Measurements from ENCODE around the gene RNF227. TPM values are rescaled to one million over a fixed set of nuclear protein-coding genes. Genes with fewer than 3 reads are reported as not detected.
A peak's percentile ranks its signal among the peaks of the same experiment; 100 is the strongest.
"Not testable (repeated sequence)": the region's sequence is repeated elsewhere in the genome, so short reads cannot be mapped to it uniquely, and the experiment has no call there.

The RNF227 gene
- total RNA-seq, 4 donors from 2014 or later, result under 0.01 to 9.8 (median 5.3) TPM

DNA sequence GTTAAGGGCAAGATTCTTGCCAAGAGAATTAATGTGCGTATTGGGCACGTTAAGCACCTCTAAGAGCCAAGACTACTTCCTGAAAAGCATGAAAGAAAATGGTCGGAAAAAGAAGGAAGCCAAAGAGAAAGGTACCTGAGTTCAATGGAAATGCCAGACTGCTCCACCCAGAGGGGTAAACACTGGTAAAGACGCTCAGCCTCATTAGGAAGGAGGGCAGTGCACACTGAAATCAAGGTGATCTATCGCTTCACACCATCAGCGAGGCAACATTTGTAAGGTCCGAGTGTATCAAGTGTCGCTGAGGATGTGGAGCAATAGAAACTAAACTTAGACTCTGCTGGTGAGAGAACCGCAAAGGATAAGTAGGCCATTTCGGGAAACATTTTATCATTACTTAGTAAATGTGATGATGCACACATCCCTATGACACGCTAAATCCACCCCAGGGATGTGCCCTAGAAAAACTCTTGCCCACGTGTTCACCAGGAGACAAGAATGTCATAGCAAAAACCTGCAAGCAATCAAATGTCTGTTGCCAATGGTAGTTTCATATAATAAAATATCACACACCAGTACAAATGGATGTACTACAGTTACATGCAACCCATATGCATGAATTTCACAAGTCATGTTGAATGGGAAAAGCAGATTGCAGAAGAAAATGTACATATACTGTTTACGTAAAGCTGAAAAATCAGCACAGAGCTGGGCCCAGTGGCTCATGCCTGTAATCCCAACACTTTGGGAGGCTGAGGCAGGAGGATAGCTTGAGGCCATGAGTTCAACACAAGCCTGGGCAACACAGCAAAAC is 39.5 kb upstream of the RNF227 start:
- Histone ChIP-seq H3K27ac (peak overlapping the region; percentile 72 to 77), H3K9me3 (no peaks in the 10 kb centered on the region), H3K4me1 (no peaks in the 10 kb centered on the region), H3K4me3 (no peak overlapping the region), H3K36me3 (no peaks in the 10 kb centered on the region), H3K27me3 (no peaks in the 10 kb centered on the region)
- intact Hi-C loops (cut with DNase I; ENCODE audit: low total_unique reads), result no loop called here
- DNase-seq, result no peak
- TF ChIP-seq, protein P1, sequence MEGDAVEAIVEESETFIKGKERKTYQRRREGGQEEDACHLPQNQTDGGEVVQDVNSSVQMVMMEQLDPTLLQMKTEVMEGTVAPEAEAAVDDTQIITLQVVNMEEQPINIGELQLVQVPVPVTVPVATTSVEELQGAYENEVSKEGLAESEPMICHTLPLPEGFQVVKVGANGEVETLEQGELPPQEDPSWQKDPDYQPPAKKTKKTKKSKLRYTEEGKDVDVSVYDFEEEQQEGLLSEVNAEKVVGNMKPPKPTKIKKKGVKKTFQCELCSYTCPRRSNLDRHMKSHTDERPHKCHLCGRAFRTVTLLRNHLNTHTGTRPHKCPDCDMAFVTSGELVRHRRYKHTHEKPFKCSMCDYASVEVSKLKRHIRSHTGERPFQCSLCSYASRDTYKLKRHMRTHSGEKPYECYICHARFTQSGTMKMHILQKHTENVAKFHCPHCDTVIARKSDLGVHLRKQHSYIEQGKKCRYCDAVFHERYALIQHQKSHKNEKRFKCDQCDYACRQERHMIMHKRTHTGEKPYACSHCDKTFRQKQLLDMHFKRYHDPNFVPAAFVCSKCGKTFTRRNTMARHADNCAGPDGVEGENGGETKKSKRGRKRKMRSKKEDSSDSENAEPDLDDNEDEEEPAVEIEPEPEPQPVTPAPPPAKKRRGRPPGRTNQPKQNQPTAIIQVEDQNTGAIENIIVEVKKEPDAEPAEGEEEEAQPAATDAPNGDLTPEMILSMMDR (IDR thresholded peaks at IDR 0.05), result no peak
- TF ChIP-seq POLR2A (IDR thresholded peaks at IDR 0.05), result no peak

- H3K27ac ChIP-seq; H3K36me3 ChIP-seq; H3K27me3 ChIP-seq; H3K9me3 ChIP-seq; H3K4me3 ChIP-seq; intact Hi-C loops (cut with DNase I; ENCODE audit: low total_unique reads); H3K4me1 ChIP-seq; DNase-seq: not testable (repeated sequence)
These were observed 37.2 kb upstream of the RNF227 start for GRCh38 chr17:7953266-7953665.

DNA sequence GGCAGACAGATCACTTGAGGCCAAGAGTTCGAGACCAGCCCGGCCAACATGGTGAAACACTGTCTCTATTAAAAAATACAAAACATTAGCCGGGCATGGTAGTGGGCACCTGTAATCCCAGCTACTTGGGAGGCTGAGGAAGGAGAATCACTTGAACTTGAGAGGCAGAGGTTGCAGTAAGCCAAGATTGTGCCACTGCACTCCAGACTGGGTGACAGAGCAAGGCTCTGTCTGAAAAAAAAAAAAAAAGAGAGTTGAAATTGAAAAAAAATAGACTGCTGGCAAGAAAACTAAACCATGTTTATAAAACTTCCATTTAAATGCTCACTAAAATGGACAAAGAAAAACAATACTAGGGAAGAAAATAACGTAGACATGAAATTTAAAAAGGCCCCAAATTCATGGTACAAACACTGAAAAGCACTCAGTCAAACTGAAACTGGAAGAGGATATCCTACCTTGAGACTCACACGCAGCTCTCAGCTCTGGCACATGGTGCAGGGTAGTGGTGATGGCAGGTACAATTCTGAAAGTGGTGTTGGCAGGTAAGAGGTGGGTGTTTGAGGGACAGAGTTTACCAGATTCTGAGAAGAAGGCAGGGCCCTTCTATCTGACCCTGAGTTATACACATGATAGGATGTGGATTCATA is 35.2 kb upstream of the RNF227 start:
- Histone ChIP-seq H3K36me3 (no peaks in the 10 kb centered on the region), H3K4me3 (no peak overlapping the region), H3K4me1 (no peaks in the 10 kb centered on the region), H3K27ac (peak overlapping the region; percentile 74), H3K27me3 (no peaks in the 10 kb centered on the region), H3K9me3 (no peaks in the 10 kb centered on the region)
- DNase-seq, result no peak
- intact Hi-C loops (cut with DNase I; ENCODE audit: low total_unique reads), result no loop called here
- TF ChIP-seq, protein P1 (IDR thresholded peaks at IDR 0.05), result no peak
- no peak for TF ChIP-seq POLR2A (IDR thresholded peaks at IDR 0.05)

- no peaks in the 10 kb centered on the region for H3K4me1 ChIP-seq
- intact Hi-C loops (cut with DNase I; ENCODE audit: low total_unique reads), result no loop called here
- peak overlapping the region in 1 of 2 donors; percentile 74 for H3K27ac ChIP-seq
- H3K36me3 ChIP-seq, result no peaks in the 10 kb centered on the region
- no peaks in the 10 kb centered on the region for H3K9me3 ChIP-seq
- H3K27me3 ChIP-seq, result no peaks in the 10 kb centered on the region
- no peak overlapping the region for H3K4me3 ChIP-seq
- DNase-seq, result no peak
- no peak for TF ChIP-seq POLR2A (IDR thresholded peaks at IDR 0.05)
- TF ChIP-seq, protein P1 (IDR thresholded peaks at IDR 0.05), result no peak
These were observed 34.5 kb upstream of the RNF227 start for GRCh38 chr17:7950578-7950977.

GRCh38 chr17:7947651-7948050 is 31.6 kb upstream of the RNF227 start:
- no peak overlapping the region for H3K27ac ChIP-seq
- H3K4me3 ChIP-seq, result no peak overlapping the region
- H3K9me3 ChIP-seq, result no peaks in the 10 kb centered on the region
- intact Hi-C loops (cut with DNase I; ENCODE audit: low total_unique reads), result no loop called here
- no peaks in the 10 kb centered on the region for H3K36me3 ChIP-seq
- no peak for DNase-seq
- no peak for TF ChIP-seq POLR2A (IDR thresholded peaks at IDR 0.05)
- TF ChIP-seq, protein P1 (IDR thresholded peaks at IDR 0.05), result no peak
- no peaks in the 10 kb centered on the region for H3K27me3 ChIP-seq
- H3K4me1 ChIP-seq, result no peaks in the 10 kb centered on the region

All from uterus (tissue), 4 donors.